GM23338 (cell line): Measurements from ENCODE around the gene HABP4. TPM values are rescaled to one million over a fixed set of nuclear protein-coding genes. Genes with fewer than 3 reads are reported as not detected.

Source experiments
- ATAC-seq: fragments of 200-7000 bp; cut with Tn5 transposase; 3 replicates; pipeline ENCODE4 v1.9.1; 2020
- DNase-seq: peaks from one replicate; pipeline ENCODE4 v3.0.0-alpha.2; 2015; ENCODE audit warnings: low spot score
- H2AFZ ChIP-seq: fragments of 200-600 bp; sonication (generic); 2 replicates; pipeline ENCODE4 v1.8.0; 2016; ENCODE audit warnings: antibody characterized with exemption, mild to moderate bottlenecking, moderate library complexity
- H3F3A ChIP-seq: fragments of 200-600 bp; sonication (generic); replicated peaks from 2 replicates; pipeline ENCODE4 v1.8.0; 2017; ENCODE audit warnings: antibody characterized with exemption, mixed run types, low read depth
- H3K27ac ChIP-seq: fragments of 200-600 bp; sonication (generic); 2 replicates; pipeline ENCODE4 v1.6.1; 2016; ENCODE audit warnings: low read depth
- H3K27me3 ChIP-seq: fragments of 200-600 bp; sonication (generic); 2 replicates; pipeline ENCODE4 v1.8.0; 2016; ENCODE audit warnings: mild to moderate bottlenecking, mixed run types, moderate library complexity; ENCODE audit not compliant: insufficient read depth
- H3K36me3 ChIP-seq: fragments of 200-600 bp; sonication (generic); 2 replicates; pipeline ENCODE4 v1.8.0; 2016; ENCODE audit warnings: mild to moderate bottlenecking; ENCODE audit not compliant: insufficient read depth
- H3K4me1 ChIP-seq: fragments of 200-600 bp; sonication (generic); 2 replicates; pipeline ENCODE4 v1.8.0; 2016; ENCODE audit warnings: mild to moderate bottlenecking, moderate library complexity; ENCODE audit not compliant: insufficient read depth
- H3K4me2 ChIP-seq: fragments of 200-600 bp; sonication (generic); 2 replicates; pipeline ENCODE4 v1.7.1; 2017; ENCODE audit warnings: mixed run types
- H3K4me3 ChIP-seq: fragments of 200-600 bp; sonication (generic); 2 replicates; pipeline ENCODE4 v1.6.1; 2016; ENCODE audit warnings: mixed run types
- H3K79me2 ChIP-seq: fragments of 200-600 bp; sonication (generic); replicated peaks from 2 replicates; pipeline ENCODE4 v1.8.0; 2017; ENCODE audit warnings: mild to moderate bottlenecking; ENCODE audit not compliant: insufficient read depth
- H3K9me2 ChIP-seq: fragments of 200-600 bp; sonication (generic); 2 replicates; pipeline ENCODE4 v1.8.0; 2017; ENCODE audit not compliant: insufficient read depth
- H4K20me1 ChIP-seq: fragments of 200-600 bp; sonication (generic); replicated peaks from 2 replicates; pipeline ENCODE4 v1.8.0; 2017; ENCODE audit warnings: mild to moderate bottlenecking; ENCODE audit not compliant: insufficient read depth
- H3K27ac Mint-ChIP-seq: 2 replicates; pipeline ENCODE4 v1.8.0; 2020; ENCODE audit warnings: inconsistent platforms, mild to moderate bottlenecking, moderate library complexity, mixed read lengths
- H3K27me3 Mint-ChIP-seq: 3 replicates; pipeline ENCODE4 v1.8.0; 2022; ENCODE audit warnings: low read depth, mild to moderate bottlenecking, moderate library complexity, mixed read lengths, inconsistent platforms; ENCODE audit not compliant: insufficient read depth, poor library complexity
- H3K36me3 Mint-ChIP-seq: 3 replicates; pipeline ENCODE4 v1.8.0; 2021; ENCODE audit warnings: low read depth, mild to moderate bottlenecking, inconsistent platforms, moderate library complexity, mixed read lengths
- H3K4me1 Mint-ChIP-seq: 3 replicates; pipeline ENCODE4 v1.8.0; 2020; ENCODE audit warnings: mild to moderate bottlenecking, inconsistent platforms, mixed read lengths
- H3K4me3 Mint-ChIP-seq: 3 replicates; pipeline ENCODE4 v1.8.0; 2021; ENCODE audit warnings: moderate library complexity, mild to moderate bottlenecking, inconsistent platforms, mixed read lengths
- H3K9me3 Mint-ChIP-seq: 3 replicates; pipeline ENCODE4 v1.8.0; 2020; ENCODE audit warnings: moderate library complexity, mild to moderate bottlenecking, inconsistent platforms, mixed read lengths
- CREB1 ChIP-seq: fragments of 250-450 bp; sonication (Bioruptor Pico); IDR thresholded peaks from 2 replicates; pipeline ENCODE4 v1.5.0; 2020; ENCODE audit warnings: low read depth, mild to moderate bottlenecking, moderate library complexity
- CTCF ChIP-seq, 2 experiments: fragments of 200-600 bp in 1 of 2; sonication (generic) in 1 of 2; conservative IDR thresholded peaks; 2 replicates each; pipeline versions ENCODE4 v1.5.1 to v1.6.1; 2016 to 2017; ENCODE audit warnings: antibody characterized with exemption in 2 of 2, low read depth in 2 of 2, mild to moderate bottlenecking in 2 of 2, moderate library complexity in 1 of 2
- ETS1 ChIP-seq: IDR thresholded peaks from 2 replicates; pipeline ENCODE4 v1.6.1; 2016; ENCODE audit warnings: antibody characterized with exemption
- EZH2 ChIP-seq: fragments of 200-600 bp; sonication (generic); IDR thresholded peaks from one replicate; pipeline ENCODE4 v1.8.0; 2017; ENCODE audit warnings: antibody characterized with exemption, mild to moderate bottlenecking, low read depth; ENCODE audit not compliant: unreplicated experiment
- EZH2phosphoT487 ChIP-seq: fragments of 200-600 bp; sonication (generic); IDR thresholded peaks from one replicate; pipeline ENCODE4 v1.8.1; 2018; ENCODE audit warnings: antibody characterized with exemption; ENCODE audit not compliant: unreplicated experiment
- JUNB ChIP-seq: IDR thresholded peaks from one replicate; pipeline ENCODE4 v1.6.1; 2016; ENCODE audit warnings: antibody characterized with exemption; ENCODE audit not compliant: unreplicated experiment
- NANOG ChIP-seq: IDR thresholded peaks from 2 replicates; pipeline ENCODE4 v1.6.1; 2016; ENCODE audit warnings: antibody characterized with exemption, borderline replicate concordance
- POLR2AphosphoS5 ChIP-seq: IDR thresholded peaks from 2 replicates; pipeline ENCODE4 v1.6.1; 2016; ENCODE audit warnings: antibody characterized with exemption, low read depth
- REST ChIP-seq: IDR thresholded peaks from one replicate; pipeline ENCODE4 v1.6.1; 2018; ENCODE audit warnings: antibody characterized with exemption; ENCODE audit not compliant: unreplicated experiment
- STAT1 ChIP-seq: IDR thresholded peaks from one replicate; pipeline ENCODE4 v1.6.1; 2016; ENCODE audit warnings: antibody characterized with exemption; ENCODE audit not compliant: unreplicated experiment
- ZNF114 ChIP-seq: fragments of 250-450 bp; sonication (Bioruptor Pico); IDR thresholded peaks from 2 replicates; pipeline ENCODE4 v1.5.0; 2020; ENCODE audit warnings: mild to moderate bottlenecking, moderate library complexity
- ZNF331 ChIP-seq: fragments of 250-450 bp; sonication (Bioruptor Pico); IDR thresholded peaks from 2 replicates; pipeline ENCODE4 v1.5.0; 2020; ENCODE audit warnings: low read depth, mild to moderate bottlenecking, moderate library complexity
- ZNF462 ChIP-seq: fragments of 250-450 bp; sonication (Bioruptor Pico); IDR thresholded peaks from 2 replicates; pipeline ENCODE4 v1.5.0; 2020; ENCODE audit warnings: mild to moderate bottlenecking, moderate library complexity
- polyA plus RNA-seq: library from polyadenylated mRNA; unstranded; fragments of >200 nt; fragmentation: Nextera tagmentation; extraction: Ambion mirVana; gene quantifications from 2 replicates; pipeline ENCODE4 v1.2.1, GENCODE V29; 2016
- total RNA-seq: library from RNA; depleted of rRNA; stranded (reverse); fragments of >200 nt; shearing (Covaris generic); gene quantifications from 2 replicates; pipeline ENCODE4 v1.2.3, GENCODE V29; 2014

The HABP4 gene
- total and polyA plus RNA-seq, 2 experiments from 2014 or later: 8.8 to 9.9 TPM

- TF ChIP-seq ZNF114: no peak
- no peak for TF ChIP-seq REST
- no peak for TF ChIP-seq NANOG
- no peak for TF ChIP-seq EZH2phosphoT487
- TF ChIP-seq CTCF (conservative IDR thresholded peaks at IDR 0.05; ENCODE audit: low read depth in 2 of 2): no peak
- TF ChIP-seq ZNF331 (CRISPR knock-in tag): no peak
- no peak for TF ChIP-seq ETS1
- TF ChIP-seq JUNB: no peak
- TF ChIP-seq EZH2: no peak
- no peak for TF ChIP-seq ZNF462 (CRISPR knock-in tag)
- TF ChIP-seq CREB1 (CRISPR knock-in tag): no peak
- no peak for TF ChIP-seq STAT1
- no peak for TF ChIP-seq POLR2AphosphoS5
These were observed 82.2 kb downstream of the HABP4 start for GRCh38 chr9:96532173-96532572.

More at GRCh38 chr9:96532173-96532572, 82.2 kb downstream of the HABP4 start:
- Mint-ChIP-seq H3K27me3 (no peaks in the 10 kb centered on the region), H3K9me3 (no peaks in the 10 kb centered on the region), H3K27ac (no peak overlapping the region), H3K4me1 (no peaks in the 10 kb centered on the region), H3K4me3 (no peak overlapping the region), H3K36me3 (peaks cover 48% of the 10 kb centered on the region)
- Histone ChIP-seq H3K4me1 (no peaks in the 10 kb centered on the region), H3F3A (no peaks in the 10 kb centered on the region), H3K9me2 (no peaks in the 10 kb centered on the region), H3K4me3 (no peak overlapping the region), H4K20me1 (no peaks in the 10 kb centered on the region), H3K36me3 (peaks cover 9% of the 10 kb centered on the region), H2AFZ (no peak overlapping the region), H3K4me2 (no peak overlapping the region), H3K27me3 (no peaks in the 10 kb centered on the region), H3K27ac (no peak overlapping the region), H3K79me2 (no peaks in the 10 kb centered on the region)
- no peak for DNase-seq
- ATAC-seq: no peak
